Aortic smooth muscle cell (primary cell): ENCODE data around the gene CA6. TPM values are rescaled to one million over a fixed set of nuclear protein-coding genes. Genes with fewer than 3 reads are reported as not detected.

Source experiments
- total RNA-seq: library from RNA; depleted of rRNA; stranded (reverse); fragments of >200 nt; gene quantifications from 2 replicates; pipeline ENCODE4 v1.2.3, GENCODE V29; 2014

CA6 gene
- not detected in 2 replicates for total RNA-seq

DNA sequence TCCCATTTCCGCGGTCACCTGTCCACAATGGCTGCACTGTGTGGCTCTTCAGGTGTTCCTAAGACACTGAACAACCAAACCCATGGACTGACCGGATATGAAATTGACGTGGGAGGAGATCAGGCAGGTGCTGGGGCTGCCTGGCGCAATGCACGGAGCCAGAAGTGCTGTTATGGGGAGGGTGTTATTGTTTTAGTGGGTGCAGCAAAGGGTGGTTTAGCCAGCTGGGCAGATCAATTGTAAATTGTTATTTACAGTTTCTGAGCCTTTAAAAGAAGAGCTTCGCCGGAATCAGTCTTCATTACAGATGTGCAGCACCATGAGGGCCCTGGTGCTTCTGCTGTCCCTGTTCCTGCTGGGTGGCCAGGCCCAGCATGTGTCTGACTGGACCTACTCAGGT lies at the start of gene CA6:
Gene CA6, plus strand, starts transcription at position 301 of the 400 bp plus-strand sequence. Its CDS starts 19 bp downstream, at position 320.

Other genes with a start within 250 kb of the CA6 start
- 35.8 and 46.9 TPM in 2 replicates for gene RERE, start 128.2 kb upstream of the CA6 start, total RNA-seq
- 971 and 1,174 TPM in 2 replicates for gene ENO1, start 67.2 kb upstream of the CA6 start, total RNA-seq
- gene SLC2A7, start 80.6 kb downstream of the CA6 start, total RNA-seq: not detected in 2 replicates
- 0.53 and 0.62 TPM in 2 replicates for gene SLC2A5, start 123.8 kb downstream of the CA6 start, total RNA-seq
- 2.5 and 2.8 TPM in 2 replicates for gene GPR157, start 183.2 kb downstream of the CA6 start, total RNA-seq